ENCODE measurements around the gene ATOH8. TPM values are rescaled to one million over a fixed set of nuclear protein-coding genes. Genes with fewer than 3 reads are reported as not detected.
"Not testable (repeated sequence)": the region's sequence is repeated elsewhere in the genome, so short reads cannot be mapped to it uniquely, and the experiment has no call there.

Gene ATOH8, protein sequence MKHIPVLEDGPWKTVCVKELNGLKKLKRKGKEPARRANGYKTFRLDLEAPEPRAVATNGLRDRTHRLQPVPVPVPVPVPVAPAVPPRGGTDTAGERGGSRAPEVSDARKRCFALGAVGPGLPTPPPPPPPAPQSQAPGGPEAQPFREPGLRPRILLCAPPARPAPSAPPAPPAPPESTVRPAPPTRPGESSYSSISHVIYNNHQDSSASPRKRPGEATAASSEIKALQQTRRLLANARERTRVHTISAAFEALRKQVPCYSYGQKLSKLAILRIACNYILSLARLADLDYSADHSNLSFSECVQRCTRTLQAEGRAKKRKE
- polyA plus RNA-seq (ENCODE audit: insufficient read depth in 1 of 5, insufficient read length in 5 of 5, low replicate concordance in 1 of 5): 10 to 100 TPM; 25.6 to 38.9 (median 37.3) TPM
- long read RNA-seq, donor 1, transcript ATOH8-201 (3 exons, 2,438 nt): major isoform, 30 of 71 reads
- long read RNA-seq, donor 1, partial matches to known transcripts: 41 of 71 reads
- long read RNA-seq, donor 1, other reads (novel, unspliced or antisense): 0 of 71 reads
- long read RNA-seq, donor 2, transcript ATOH8-201 (3 exons, 2,438 nt): major isoform, 6 of 6 reads
- long read RNA-seq, donor 2, partial matches to known transcripts: 0 of 6 reads
- long read RNA-seq, donor 2, other reads (novel, unspliced or antisense): 0 of 6 reads
- long read RNA-seq, donor 3, transcript ATOH8-201 (3 exons, 2,438 nt): major isoform, 5 of 5 reads
- long read RNA-seq, donor 3, partial matches to known transcripts: 0 of 5 reads
- long read RNA-seq, donor 3, other reads (novel, unspliced or antisense): 0 of 5 reads
- long read RNA-seq, donor 4, transcript ATOH8-201 (3 exons, 2,438 nt): major isoform, 10 of 10 reads
- long read RNA-seq, donor 4, partial matches to known transcripts: 0 of 10 reads
- long read RNA-seq, donor 4, other reads (novel, unspliced or antisense): 0 of 10 reads
- long read RNA-seq, donor 5, transcript ATOH8-201 (3 exons, 2,438 nt): major isoform, 9 of 9 reads
- long read RNA-seq, donor 5, partial matches to known transcripts: 0 of 9 reads
- long read RNA-seq, donor 5, other reads (novel, unspliced or antisense): 0 of 9 reads
- long read RNA-seq, donor 6, transcript ATOH8-201 (3 exons, 2,438 nt): major isoform, 14 of 15 reads
- long read RNA-seq, donor 6, partial matches to known transcripts: 0 of 15 reads
- long read RNA-seq, donor 6, other reads (novel, unspliced or antisense): 0 of 15 reads
- long read RNA-seq, donor 7, transcript ATOH8-201 (3 exons, 2,438 nt): major isoform, 17 of 18 reads
- long read RNA-seq, donor 7, partial matches to known transcripts: 0 of 18 reads
- long read RNA-seq, donor 7, other reads (novel, unspliced or antisense): 0 of 18 reads
- long read RNA-seq, donor 8, partial matches to known transcripts: 9 of 13 reads
- long read RNA-seq, donor 8, other reads (novel, unspliced or antisense): 0 of 13 reads

GRCh38 chr2:85753525-85754312 is at the start of gene ATOH8:
Gene ATOH8, plus strand, starts transcription at chr2:85753991. Its CDS starts 199 bp downstream, at chr2:85754190.
- peak; percentile 82 to 83 for DNase-seq

GRCh38 chr2:85704038-85704437 is 49.8 kb upstream of the ATOH8 start:
- DNase-seq: no peak

GRCh38 chr2:85704800-85705679 is 48.8 kb upstream of the ATOH8 start:
- DNase-seq: no peak

DNA sequence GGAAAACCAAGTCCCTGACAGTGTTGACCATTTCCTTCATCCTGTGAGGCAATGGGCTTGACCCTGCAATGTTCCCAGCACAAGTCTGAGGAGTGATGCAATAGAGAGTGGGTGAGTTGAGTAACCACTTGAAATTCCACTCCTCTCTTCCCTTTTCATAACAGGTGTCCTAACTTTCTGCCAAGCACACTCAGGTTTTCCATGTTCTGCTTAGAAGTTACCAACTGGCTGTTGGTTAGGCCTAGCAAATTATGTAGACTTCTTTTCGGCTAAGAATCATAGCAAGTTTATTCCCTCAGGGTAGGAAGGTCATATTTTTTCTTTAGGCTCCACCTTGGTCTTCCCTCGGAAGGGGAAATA is 48.1 kb upstream of the ATOH8 start:
- peak; percentile 56 to 68 for DNase-seq

DNA sequence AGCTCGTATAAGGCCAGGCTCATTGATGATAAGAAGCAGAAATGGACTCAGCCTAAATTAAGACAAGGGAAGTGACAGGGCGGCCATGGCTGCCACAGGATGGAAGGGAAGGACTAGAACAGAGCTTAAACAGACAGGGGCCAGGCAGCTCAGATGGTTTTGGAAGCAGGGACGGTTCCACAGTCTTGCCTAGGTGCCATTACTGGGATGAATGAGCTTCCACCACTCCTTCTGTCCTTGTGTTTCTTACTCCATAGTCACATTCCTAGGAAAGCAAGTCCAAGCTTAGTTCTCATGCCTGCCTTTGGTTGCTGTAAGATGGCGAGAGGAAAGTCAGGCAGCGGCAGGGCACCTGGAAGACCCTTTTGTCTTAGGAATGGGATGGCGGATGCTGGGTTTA is 47.7 kb upstream of the ATOH8 start:
- DNase-seq: no peak

DNA sequence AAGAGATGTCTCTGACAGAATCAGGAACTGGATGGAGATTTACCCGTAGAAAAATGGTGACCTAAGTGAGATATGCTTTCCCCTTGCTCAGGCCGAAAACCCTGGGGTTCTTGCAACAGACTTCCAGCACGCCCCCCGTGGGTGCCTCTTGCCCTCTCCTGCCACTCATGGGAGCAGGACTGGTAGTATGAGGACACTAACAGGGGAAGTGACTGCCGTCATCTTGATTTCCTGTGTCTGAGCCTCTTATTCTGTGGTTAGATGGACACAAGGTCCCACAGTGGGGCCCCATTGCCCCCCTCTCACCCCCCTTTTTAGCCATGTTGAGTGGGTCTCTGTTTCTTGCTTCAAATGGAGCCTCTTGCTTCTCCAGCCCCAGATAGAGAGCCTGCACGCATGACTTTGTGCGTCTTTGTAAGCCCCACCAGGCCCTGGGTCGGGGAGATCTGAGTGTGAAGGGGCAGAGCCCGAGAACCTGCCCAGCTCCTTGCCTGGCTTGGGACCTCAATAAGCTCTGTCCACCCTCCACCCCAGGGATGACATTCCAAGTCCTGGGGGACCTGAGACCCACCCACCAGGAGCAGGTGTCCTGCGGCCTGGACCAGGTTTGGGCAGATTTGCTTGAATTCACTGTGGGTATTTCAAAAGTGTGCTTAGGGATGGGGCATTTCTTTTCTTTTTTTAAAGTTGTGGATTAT is 47.0 kb upstream of the ATOH8 start:
- DNase-seq: no peak

DNA sequence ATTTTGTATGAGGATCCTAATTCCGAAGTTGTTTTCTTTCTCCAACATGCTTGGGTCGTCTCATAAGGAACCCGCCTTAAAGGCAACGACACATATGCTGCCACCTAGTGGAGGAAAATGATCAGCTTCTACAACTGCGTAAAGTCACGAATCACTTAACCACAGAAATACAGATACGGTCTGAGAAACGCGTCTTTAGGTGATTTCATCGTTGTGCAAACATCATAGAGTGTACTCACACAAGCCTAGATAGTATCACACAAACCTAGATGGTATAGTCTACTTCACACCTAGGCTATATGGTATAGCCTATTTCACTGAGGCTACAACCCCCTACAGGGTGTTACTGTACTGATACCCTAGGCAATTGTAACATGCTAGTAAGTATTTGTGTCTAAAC is 46.5 kb upstream of the ATOH8 start:
- DNase-seq: peak; percentile 68 to 76

- no peak for DNase-seq
Observed at GRCh38 chr2:85708641-85709040, 45.1 kb upstream of the ATOH8 start.

DNA sequence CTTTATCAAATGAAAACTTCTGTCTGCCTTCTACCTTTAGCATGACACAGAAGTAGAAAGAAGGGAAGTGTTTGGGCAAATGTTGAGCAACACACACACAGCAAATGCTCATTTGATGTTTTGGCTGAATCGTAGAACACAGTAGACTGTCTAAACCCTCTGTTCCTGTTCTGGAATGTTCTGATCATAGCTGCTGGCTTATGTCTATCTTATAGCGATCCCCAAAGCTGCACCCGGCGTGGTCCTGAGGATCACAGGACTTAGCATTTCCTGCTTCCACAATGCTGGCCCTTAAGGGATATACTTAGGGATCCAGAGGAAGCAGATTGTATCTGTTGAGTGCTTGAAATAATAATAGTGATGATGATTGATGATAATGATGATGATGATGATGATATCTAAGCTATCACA is 44.4 kb upstream of the ATOH8 start:
- no peak for DNase-seq

GRCh38 chr2:85710687-85711577 is 42.9 kb upstream of the ATOH8 start:
- peak; percentile 60 to 67 for DNase-seq

- DNase-seq: no peak
Observed at GRCh38 chr2:85711578-85712060, 42.2 kb upstream of the ATOH8 start.

GRCh38 chr2:85712336-85712735 is 41.5 kb upstream of the ATOH8 start:
- no peak for DNase-seq

DNA sequence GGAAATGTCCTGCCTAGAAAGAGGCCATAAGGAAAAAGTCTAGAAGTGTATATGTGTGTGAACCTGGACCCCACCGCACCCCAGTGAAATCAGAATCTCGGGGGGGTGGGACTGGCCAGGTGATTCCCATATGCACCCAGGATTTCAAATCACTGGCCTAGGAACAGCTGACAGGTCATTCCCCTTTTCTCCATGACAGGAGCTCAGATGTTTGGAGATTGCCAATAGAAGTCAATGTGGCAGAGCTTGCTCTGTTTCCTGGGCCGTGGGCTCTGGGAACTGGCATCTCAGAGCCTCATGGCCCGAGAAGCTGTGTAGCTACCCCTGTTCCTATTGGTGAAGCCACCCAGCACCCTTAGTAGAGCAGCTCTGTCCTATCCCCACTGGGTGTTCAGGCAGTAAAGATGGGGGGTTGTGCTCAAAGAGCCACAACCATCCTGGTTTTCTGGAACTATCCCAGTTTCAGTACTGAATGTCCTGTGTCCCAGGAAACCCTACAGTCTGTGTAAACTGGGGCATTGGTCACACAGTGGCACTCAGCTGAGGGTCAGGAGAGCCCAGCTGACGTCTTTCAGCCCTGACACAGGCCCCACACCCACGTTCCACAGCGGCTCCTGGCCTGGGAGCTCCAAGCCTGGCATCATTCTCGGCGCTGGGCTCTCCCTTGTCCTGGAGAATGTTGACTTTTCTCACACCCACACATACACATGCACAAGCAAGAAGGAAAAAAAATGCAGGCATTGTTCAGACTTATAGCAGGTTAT is 40.8 kb upstream of the ATOH8 start:
- DNase-seq: no peak

- peak; percentile 59 to 63 for DNase-seq
Observed at GRCh38 chr2:85713836-85714235, 40.0 kb upstream of the ATOH8 start.

DNA sequence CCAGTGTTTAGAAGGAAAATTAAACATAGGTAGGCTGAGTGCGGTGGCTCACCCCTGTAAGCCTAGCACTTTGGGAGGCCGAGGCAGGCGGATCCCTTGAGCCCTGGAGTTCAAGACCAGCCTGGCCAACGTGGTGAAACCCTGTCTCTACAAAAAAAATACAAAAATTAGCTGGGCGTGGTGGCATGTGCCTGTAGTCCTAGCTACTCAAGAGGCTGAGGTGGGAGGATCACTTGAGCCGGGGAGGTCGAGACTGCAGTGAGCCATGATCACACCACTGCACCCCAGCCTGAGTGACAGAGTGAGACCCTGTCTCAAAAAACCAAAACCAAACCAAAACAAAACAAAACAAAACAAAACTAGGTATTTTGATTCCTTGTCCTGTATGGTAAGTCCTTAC is 39.4 kb upstream of the ATOH8 start:
- not testable (repeated sequence) for DNase-seq

- DNase-seq: no peak
Observed at GRCh38 chr2:85714841-85715240, 39.0 kb upstream of the ATOH8 start.

- DNase-seq: no peak
Observed at GRCh38 chr2:85716346-85716914, 37.4 kb upstream of the ATOH8 start.
